Lung microvascular endothelial cell (primary cell): ENCODE measurements around the gene ARHGAP35. TPM values are rescaled to one million over a fixed set of nuclear protein-coding genes. Genes with fewer than 3 reads are reported as not detected.
A peak's percentile ranks its signal among the peaks of the same experiment; 100 is the strongest.
"Not testable (repeated sequence)": the region's sequence is repeated elsewhere in the genome, so short reads cannot be mapped to it uniquely, and the experiment has no call there.

Experiments
- DNase-seq, 2 donors: peaks; one replicate each; pipeline versions ENCODE4 v3.0.0 to v3.0.0-alpha.2; 2010; ENCODE audit warnings: low read depth in 2 of 2
- total RNA-seq: library from RNA; depleted of rRNA; stranded (reverse); fragments of >200 nt; gene quantifications from 2 replicates; pipeline ENCODE4 v1.2.1, GENCODE V29; 2014

Gene ARHGAP35
- total RNA-seq, 1 donor from 2014 or later: 16.5 TPM

- DNase-seq: no peak
Observed at GRCh38 chr19:46868025-46868802, 7.4 kb downstream of the ARHGAP35 start.

DNA sequence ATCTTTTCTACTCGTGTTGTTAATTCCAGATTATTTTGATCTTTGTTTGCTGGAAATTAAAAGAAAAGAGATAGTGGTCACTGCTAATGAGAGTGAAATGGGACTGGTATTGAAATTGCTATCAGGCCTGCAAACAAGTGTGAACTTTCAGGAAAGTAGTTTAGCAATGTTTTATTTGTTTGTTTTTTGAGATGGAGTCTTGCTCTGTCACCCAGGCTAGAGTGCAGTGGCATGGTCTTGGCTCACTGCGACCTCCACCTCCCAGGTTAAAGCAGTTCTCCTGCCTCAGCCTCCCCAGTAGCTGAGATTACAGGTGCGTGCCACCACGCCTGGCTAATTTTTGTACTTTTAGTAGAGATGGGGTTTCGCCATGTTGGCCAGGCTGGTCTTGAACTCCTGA lies 10.4 kb downstream of the ARHGAP35 start:
- DNase-seq: not testable (repeated sequence)

GRCh38 chr19:46872967-46873366 lies 12.2 kb downstream of the ARHGAP35 start:
- no peak for DNase-seq

DNA sequence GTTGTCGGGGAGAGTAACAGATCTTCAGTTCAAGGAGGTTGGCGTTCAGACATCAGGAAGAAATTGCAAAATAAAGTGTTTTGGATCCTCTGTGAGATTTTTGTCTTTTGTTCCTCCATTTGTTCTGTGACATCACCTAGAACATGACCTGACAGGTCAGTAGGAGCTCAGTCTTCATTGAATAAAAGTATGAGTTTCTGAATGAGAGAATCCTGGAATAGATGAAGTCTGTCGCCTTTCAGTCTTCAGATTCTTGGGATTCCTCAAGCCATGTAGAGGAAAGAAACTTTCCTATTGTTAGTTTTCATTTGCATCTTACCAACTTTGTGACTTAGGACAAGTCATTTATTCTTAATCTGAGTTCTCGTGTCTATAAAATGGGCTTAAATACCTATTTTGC lies 14.4 kb downstream of the ARHGAP35 start:
- no peak for DNase-seq

GRCh38 chr19:46875657-46876056 lies 14.9 kb downstream of the ARHGAP35 start:
- no peak for DNase-seq

GRCh38 chr19:46878613-46879375 lies 18.0 kb downstream of the ARHGAP35 start:
- DNase-seq: peak in 1 of 2 donors; percentile 76

- no peak for DNase-seq
Observed at GRCh38 chr19:46880431-46880830, 19.6 kb downstream of the ARHGAP35 start.

GRCh38 chr19:46881092-46881491 lies 20.3 kb downstream of the ARHGAP35 start:
- DNase-seq: no peak

DNA sequence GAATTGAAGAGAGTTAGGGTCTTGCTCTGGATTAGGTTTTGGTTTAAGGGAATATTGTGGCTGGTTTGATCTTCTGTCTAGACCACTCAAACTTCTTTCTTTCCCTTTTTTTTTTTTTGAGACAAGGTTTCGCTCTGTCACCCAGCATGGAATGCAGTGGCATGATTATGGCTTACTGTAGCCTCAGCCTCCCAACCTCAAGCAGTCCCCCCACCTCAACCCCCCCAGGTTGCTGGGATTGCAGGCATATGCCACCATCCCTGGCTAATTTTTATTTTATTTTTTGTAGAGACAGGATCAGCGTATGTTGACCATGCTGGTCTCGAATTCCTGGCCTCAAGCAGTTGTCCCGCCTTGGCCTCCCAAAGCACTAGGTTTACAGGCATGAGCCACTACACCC lies 21.2 kb downstream of the ARHGAP35 start:
- DNase-seq: no peak

GRCh38 chr19:46882751-46883150 lies 22.0 kb downstream of the ARHGAP35 start:
- DNase-seq: not testable (repeated sequence)

DNA sequence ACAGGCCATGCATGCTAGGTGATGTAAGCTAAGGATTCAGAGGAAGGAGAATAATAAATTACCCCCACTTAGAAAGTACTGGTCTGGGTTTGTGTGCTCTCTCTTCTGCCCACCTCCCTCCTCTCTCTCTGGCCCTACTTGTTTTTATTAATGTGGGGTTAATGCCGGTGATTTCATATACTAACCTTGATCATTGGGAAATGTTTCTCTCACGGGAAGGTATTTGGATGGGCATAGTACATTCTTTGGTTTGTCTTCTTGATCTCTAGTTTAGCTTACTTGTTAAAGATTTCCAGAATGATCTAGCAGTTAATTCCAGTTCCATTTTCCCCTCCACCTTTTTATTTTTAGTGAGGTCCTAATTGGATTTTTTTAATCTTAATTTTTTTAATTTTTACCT lies 24.6 kb downstream of the ARHGAP35 start:
- no peak for DNase-seq

DNA sequence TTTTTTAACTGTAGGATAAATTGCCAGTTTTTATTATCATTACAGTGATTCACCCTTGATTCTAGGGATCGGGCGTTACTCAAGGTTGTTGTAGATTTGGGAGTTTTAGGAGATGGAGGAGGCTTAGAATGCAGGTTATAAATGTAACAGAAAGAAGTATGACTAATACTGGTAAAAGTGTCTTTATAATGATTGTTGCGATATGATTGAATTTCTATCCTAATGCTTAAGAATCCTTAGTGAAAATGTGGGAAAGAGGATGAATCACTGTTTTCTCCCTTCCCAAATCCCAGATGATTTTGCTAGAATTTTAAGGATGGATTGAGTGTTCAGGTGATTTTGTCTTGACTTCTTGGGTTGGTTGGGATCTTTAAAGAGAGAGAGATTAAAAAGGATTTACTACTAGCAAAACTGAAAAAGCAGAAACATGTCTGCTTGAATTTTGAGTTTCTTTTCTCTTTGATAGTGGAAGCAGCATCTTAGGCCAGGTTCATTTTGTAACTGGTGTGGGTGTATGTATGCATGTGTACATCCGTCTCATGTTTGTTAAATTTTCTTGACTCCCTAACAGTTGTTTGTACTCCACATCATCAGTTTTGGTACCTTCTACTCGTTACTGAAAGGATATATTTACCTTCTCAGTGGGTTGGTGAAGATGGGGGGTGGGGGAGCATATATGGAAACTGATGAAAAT lies 25.9 kb downstream of the ARHGAP35 start:
- no peak for DNase-seq

GRCh38 chr19:46887240-46887782 lies 26.5 kb downstream of the ARHGAP35 start:
- DNase-seq: no peak

GRCh38 chr19:46890423-46891170 lies 29.8 kb downstream of the ARHGAP35 start:
- DNase-seq: peak in 1 of 2 donors; percentile 14

DNA sequence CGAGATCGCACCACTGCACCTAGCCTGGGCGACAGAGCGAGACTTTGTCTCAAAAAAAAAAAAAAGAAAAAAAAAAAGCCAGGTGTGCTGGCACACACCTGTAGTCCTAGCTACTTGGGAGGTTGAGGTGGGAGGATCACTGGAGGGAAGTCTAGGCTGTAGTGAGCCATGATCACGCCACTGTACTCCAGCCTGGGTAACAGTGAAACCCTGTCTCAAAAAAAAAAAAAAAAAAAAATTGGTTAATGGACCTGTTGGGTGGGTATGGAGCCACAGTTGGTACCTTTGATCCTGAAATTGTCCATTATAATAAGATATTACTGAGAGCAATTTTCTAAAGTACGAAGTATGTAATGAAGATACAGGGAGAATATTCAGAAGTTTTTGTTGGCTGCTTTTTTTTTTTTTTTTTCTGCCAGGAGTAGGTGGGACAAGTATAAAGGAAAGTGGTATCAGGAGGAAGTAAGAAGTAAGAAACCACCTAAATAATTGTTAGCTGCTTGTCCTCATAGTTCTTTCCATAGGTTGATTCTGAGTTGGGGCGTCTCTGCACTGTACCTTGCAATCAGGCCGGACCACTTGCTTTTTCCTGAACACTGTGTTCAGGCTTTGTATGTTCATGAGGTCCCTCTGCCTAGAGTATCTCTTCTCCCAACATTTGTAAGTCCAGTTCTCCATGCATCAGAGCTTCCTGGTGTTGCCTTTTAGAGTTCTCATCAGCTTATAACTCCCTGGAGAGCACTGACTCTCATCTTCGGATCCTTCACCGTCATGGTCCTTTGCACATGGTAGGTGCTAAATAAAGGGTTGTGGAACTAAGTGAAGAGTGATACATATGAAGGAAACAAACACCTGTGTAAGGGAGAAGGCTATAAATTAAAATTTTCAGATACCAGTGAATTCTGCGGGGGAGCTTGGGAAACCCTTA lies 31.7 kb downstream of the ARHGAP35 start:
- no peak for DNase-seq

GRCh38 chr19:46896076-46896794 lies 35.4 kb downstream of the ARHGAP35 start:
- no peak for DNase-seq

DNA sequence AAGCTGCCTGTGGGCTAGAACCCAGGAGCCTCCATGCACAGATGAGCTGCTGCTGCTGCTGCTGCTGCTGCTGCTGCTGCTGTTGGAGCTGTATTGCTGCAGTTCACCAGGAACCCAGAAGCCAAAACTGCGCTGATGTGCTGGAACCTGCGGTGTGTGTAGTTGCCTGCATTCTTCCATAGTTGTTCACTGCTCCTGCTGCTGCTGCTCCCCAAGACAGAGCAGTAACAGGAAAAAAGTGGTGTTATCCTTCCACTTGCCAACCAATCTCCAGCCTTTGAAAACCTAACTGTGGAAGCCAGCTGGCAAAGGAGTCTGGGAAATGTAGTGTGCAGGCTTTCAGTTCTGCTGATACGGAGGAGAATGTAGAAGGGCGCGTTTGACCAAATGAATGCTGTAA lies 37.9 kb downstream of the ARHGAP35 start:
- DNase-seq: peak in 1 of 2 donors; percentile 22

DNA sequence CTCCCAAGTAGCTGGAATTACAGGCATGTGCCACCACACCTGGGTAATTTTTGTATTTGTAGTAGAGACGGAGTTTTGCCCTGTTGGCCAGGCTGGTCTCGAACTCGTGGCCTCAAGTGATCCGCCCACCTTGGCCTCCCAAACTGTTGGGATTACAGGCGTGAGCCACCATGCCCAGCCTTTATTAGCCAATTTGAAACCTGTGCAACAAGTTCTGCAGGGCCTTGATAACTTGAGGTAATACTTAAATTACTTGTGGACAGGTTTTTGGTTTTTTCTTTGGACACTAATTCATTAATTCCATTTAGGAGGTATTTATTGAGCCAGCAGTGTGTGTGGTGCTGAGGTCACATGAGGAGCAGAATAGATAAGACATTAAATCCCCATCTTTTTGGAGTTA lies 39.5 kb downstream of the ARHGAP35 start:
- DNase-seq: no peak

DNA sequence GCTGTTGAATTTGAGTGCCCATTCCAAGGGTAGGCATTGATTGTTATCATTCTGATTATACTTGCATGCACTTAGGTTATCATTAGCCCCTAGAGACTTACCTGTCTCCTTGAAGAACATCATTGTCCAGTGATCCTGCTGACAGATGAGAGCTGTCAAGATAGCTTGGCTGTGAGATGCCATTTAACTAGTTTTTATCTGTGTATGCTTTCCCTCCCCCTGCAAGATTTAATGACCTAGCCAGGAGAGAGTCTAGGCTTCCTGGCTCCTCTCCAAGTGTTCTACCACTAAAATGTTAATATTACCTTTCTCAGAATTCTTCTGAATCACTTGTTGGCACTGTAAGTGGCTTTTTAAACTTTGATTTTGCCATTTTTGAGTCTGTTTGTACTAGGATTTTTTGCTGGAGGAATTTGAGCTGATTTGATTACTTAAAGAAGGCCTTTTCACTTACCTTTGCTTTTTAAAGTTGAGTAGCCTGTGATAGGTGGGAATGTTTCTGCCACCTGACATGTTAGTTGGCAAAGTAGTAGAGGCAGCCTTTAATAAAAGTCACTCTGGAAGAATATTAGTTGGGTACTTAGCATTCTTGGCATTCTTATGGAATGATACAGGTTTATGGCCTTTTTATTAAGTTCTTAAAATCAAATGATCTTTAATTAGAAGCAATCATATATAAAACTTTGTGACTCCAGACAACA lies 41.1 kb downstream of the ARHGAP35 start:
- no peak for DNase-seq
